K562 (cell line): ENCODE results near the gene ZNF335. TPM values are rescaled to one million over a fixed set of nuclear protein-coding genes. Genes with fewer than 3 reads are reported as not detected.

Source experiments
- ATAC-seq: fragments of 200-7000 bp; cut with Tn5 transposase; 3 replicates; pipeline ENCODE4 v1.9.1; 2020; ENCODE audit warnings: moderate library complexity
- BruUV-seq: library from RNA; stranded (reverse); fragments of 400-500 nt; replicated peaks from 2 replicates; lab custom pipeline; 2021; lab: Mats Ljungman, UMichigan
- CTCF ChIA-PET: fragments of 300-600 bp; formaldehyde crosslinking; extraction: SDS; loops from one replicate; lab custom pipeline; 2021; ENCODE audit warnings: low intra/inter-chr PET ratio; lab: Yijun Ruan, JAX
- POLR2A ChIA-PET: fragments of 300-600, 350-650 bp; sonication (Branson Sonifier 250); formaldehyde crosslinking; extraction: SDS; loops from one replicate; lab custom pipeline; 2021; ENCODE audit warnings: antibody characterized with exemption, inconsistent platforms; lab: Yijun Ruan, JAX
- DNase-seq, 4 experiments: peaks; one replicate each; pipeline versions ENCODE4 v3.0.0 to v3.0.0-alpha.2; 2011 to 2018; ENCODE audit warnings: low spot score in 3 of 4, mixed read lengths in 3 of 4; ENCODE audit errors: extremely low read depth in 1 of 4
- FAIRE-seq: peaks from 2 replicates; lab custom pipeline; 2011; peaks lifted over from hg19 to GRCh38; lab: Jason Lieb, UNC
- H2AFZ ChIP-seq: 2 replicates; pipeline ENCODE4 v1.6.0; 2011; ENCODE audit warnings: low read depth, low read length, control low read depth, inconsistent platforms
- H3K27ac ChIP-seq: fragments of 200-600 bp; 3 replicates; pipeline ENCODE4 v1.8.0; 2011; ENCODE audit warnings: low read depth, mild to moderate bottlenecking, control low read depth, inconsistent platforms, low read length, moderate library complexity, mixed read lengths; ENCODE audit errors: extremely low read depth
- H3K27me3 ChIP-seq, 2 experiments: fragments of 300-600 bp in 1 of 2; 2 replicates in 1 of 2; 3 replicates in 1 of 2; pipeline versions ENCODE4 v1.6.0 to v1.8.0; 2011; ENCODE audit warnings: inconsistent platforms in 2 of 2, low read length in 2 of 2, mild to moderate bottlenecking in 1 of 2, mixed read lengths in 1 of 2, moderate library complexity in 1 of 2; ENCODE audit not compliant: control insufficient read depth in 2 of 2, insufficient read depth in 2 of 2
- H3K36me3 ChIP-seq: fragments of 300-600 bp; 3 replicates; pipeline ENCODE4 v1.8.0; 2011; ENCODE audit warnings: mild to moderate bottlenecking, low read length, inconsistent platforms; ENCODE audit not compliant: control insufficient read depth, insufficient read depth
- H3K4me1 ChIP-seq, 2 experiments: fragments of 200-600 bp in 1 of 2; replicated peaks in 1 of 2; 2 replicates in 1 of 2; 3 replicates in 1 of 2; pipeline versions ENCODE4 v1.5.1 to v1.8.0; 2011; ENCODE audit warnings: inconsistent platforms in 2 of 2, low read length in 2 of 2, mild to moderate bottlenecking in 1 of 2, mixed read lengths in 1 of 2, moderate library complexity in 1 of 2; ENCODE audit not compliant: control insufficient read depth in 2 of 2, insufficient read depth in 2 of 2
- H3K4me2 ChIP-seq: 2 replicates; pipeline ENCODE4 v1.6.1; 2011; ENCODE audit warnings: low read length, control low read depth, inconsistent platforms, mixed read lengths; ENCODE audit not compliant: insufficient read depth
- H3K4me3 ChIP-seq: fragments of 200-600 bp; sonication (generic), shearing (Covaris generic); 2 replicates; pipeline ENCODE4 v1.5.1; 2016; ENCODE audit warnings: control low read depth, inconsistent platforms
- H3K79me2 ChIP-seq: fragments of 200-600 bp; 3 replicates; pipeline ENCODE4 v1.8.0; 2011; ENCODE audit warnings: low read length, inconsistent platforms; ENCODE audit not compliant: control insufficient read depth, insufficient read depth
- H3K9ac ChIP-seq, 2 experiments: 2 replicates each; pipeline versions ENCODE4 v1.6.0 to v1.6.1; 2011; ENCODE audit warnings: low read depth in 2 of 2, low read length in 2 of 2, control low read depth in 1 of 2, inconsistent platforms in 1 of 2, mild to moderate bottlenecking in 1 of 2, mixed read lengths in 1 of 2; ENCODE audit not compliant: insufficient read depth in 1 of 2
- H3K9me1 ChIP-seq: one replicate; pipeline ENCODE4 v1.6.0; 2011; ENCODE audit warnings: inconsistent platforms, mild to moderate bottlenecking, low read length, moderate library complexity; ENCODE audit not compliant: control insufficient read depth, insufficient read depth
- H3K9me3 ChIP-seq: replicated peaks from 2 replicates; pipeline ENCODE4 v1.5.1; 2011; ENCODE audit warnings: low read depth, low read length, inconsistent platforms; ENCODE audit not compliant: control insufficient read depth, insufficient read depth
- H4K20me1 ChIP-seq: replicated peaks from 2 replicates; pipeline ENCODE4 v1.6.1; 2011; ENCODE audit warnings: low read length, inconsistent platforms, mixed read lengths; ENCODE audit not compliant: control insufficient read depth, insufficient read depth
- MTA1 ChIP-seq: fragments of 450-650 bp; IDR thresholded peaks from 2 replicates; pipeline ENCODE4 v1.6.1; 2017; ENCODE audit warnings: borderline replicate concordance
- NRF1 ChIP-seq, 2 experiments: fragments of 450-650 bp; IDR thresholded peaks in 1 of 2; conservative IDR thresholded peaks in 1 of 2; 2 replicates each; pipeline ENCODE4 v1.6.1; 2014; ENCODE audit warnings: mild to moderate bottlenecking in 2 of 2
- RBM25 ChIP-seq: fragments of 200-400 bp; formaldehyde crosslinking; IDR thresholded peaks from 2 replicates; pipeline ENCODE4 v1.6.1; 2018; ENCODE audit warnings: low read length, low read depth, moderate library complexity; ENCODE audit not compliant: severe bottlenecking
- SRF ChIP-seq, 2 experiments: fragments of 250-450, 450-650 bp in 1 of 2; sonication (Bioruptor Pico) in 1 of 2; sonication (generic) in 1 of 2; formaldehyde crosslinking; IDR thresholded peaks; 2 replicates each; pipeline versions ENCODE4 v1.5.0 to v1.5.1; 2020 to 2022; ENCODE audit warnings: mild to moderate bottlenecking in 1 of 2, missing genetic modification reagents in 1 of 2
- ZBTB40 ChIP-seq, 2 experiments: fragments of 450-650 bp in 1 of 2; sonication (generic) in 1 of 2; formaldehyde crosslinking in 1 of 2; IDR thresholded peaks; 2 replicates each; pipeline versions ENCODE4 v1.7.1 to v1.9.0; 2016 to 2022; ENCODE audit warnings: inconsistent platforms in 1 of 2, mild to moderate bottlenecking in 1 of 2, missing genetic modification reagents in 1 of 2
- WGBS: fragments of 100-300 bp; shearing (Covaris generic); methylation state at CpG from one replicate; pipeline ENCODE4 v1.1.6; 2016; ENCODE audit warnings: low coverage, mixed read lengths; ENCODE audit not compliant: insufficient coverage; ENCODE audit errors: missing lambda C conversion rate; 5-methylcytosine and 5-hydroxymethylcytosine counted together
- in situ Hi-C: fragments of 300-500 bp; cut with MboI; formaldehyde crosslinking; loops from 4 replicates; pipeline ENCODE4 v1.15.0; 2018; ENCODE audit warnings: inconsistent platforms, mixed read lengths
- intact Hi-C: fragments of 100-400 bp; cut with micrococcal nuclease; formaldehyde crosslinking; loops from 2 replicates; pipeline ENCODE4 v1.14.2; 2022
- polyA plus RNA-seq, 8 experiments: library from polyadenylated mRNA; depleted of rRNA in 4 of 8; stranded (reverse) in 5 of 8; unstranded in 3 of 8; fragments of >200 nt; fragmentation: Nextera tagmentation in 2 of 8; fragmentation: Illumina TruSeq in 1 of 8; extraction: Ambion mirVana in 2 of 8; extraction: Trizol in 1 of 8; gene quantifications; 2 replicates each; pipeline versions ENCODE4 v1.2.1 to v1.2.3, GENCODE V29; 2011 to 2014; ENCODE audit warnings: inconsistent platforms in 1 of 8, missing spikeins in 1 of 8
- total RNA-seq, 7 experiments: library from RNA; depleted of rRNA in 6 of 7; stranded (reverse); fragments of >200 nt in 6 of 7; fragmentation: Illumina TruSeq in 2 of 7; extraction: Trizol in 2 of 7; gene quantifications; 2 replicates each; pipeline versions ENCODE4 v1.2.1 to v1.2.3, GENCODE V29; 2011 to 2021; ENCODE audit warnings: low replicate concordance in 1 of 7

ZNF335 gene
- total and polyA plus RNA-seq, 9 of the 15 experiments (the other 6 are each of a cell fraction or from before 2014, with no cell fraction given) = 0.39 to 16.0 (median 7.6) TPM

- POLR2A ChIA-PET = interaction anchor here (0.5 to 1.4 kb wide), 4 partner anchors 13 to 92 kb away, joined by 3 to 6 read pairs (median 4); no protein-coding TSS in a partner anchor
- ATAC-seq = no peak
- Histone ChIP-seq H3K27ac (no peak overlapping the region), H3K4me1 (peaks cover 0 to 37% of the 10 kb centered on the region in 2 experiments; a peak in 2 of 5 replicates), H3K36me3 (no peaks in the 10 kb centered on the region), H3K4me2 (peak overlapping the region; percentile 77), H2AFZ (peak overlapping the region; percentile 92), H3K79me2 (no peaks in the 10 kb centered on the region), H3K9ac (peak overlapping the region in 1 of 2 experiments; percentile 72; a peak in 2 of 4 replicates), H3K27me3 (peaks cover 6 to 17% of the 10 kb centered on the region in 2 experiments; a peak in 4 of 5 replicates), H3K9me3 (no peaks in the 10 kb centered on the region), H3K9me1 (no peaks in the 10 kb centered on the region)
- 16% methylated on average over 7 of the region's 7 CpGs for WGBS
- intact Hi-C loops = no loop called here
- in situ Hi-C loops = no loop called here
- no peak for DNase-seq
- no peak for FAIRE-seq
- no TSS peak for BruUV-seq
- CTCF ChIA-PET = interaction anchor here (0.6 to 2.2 kb wide), 7 partner anchors 8 to 334 kb away, joined by 3 to 18 read pairs (median 4); partner anchors contain the start of gene NCOA5
- TF ChIP-seq SRF (CRISPR knock-in tag; IDR thresholded peaks at IDR 0.05) (no peak), ZBTB40 (IDR thresholded peaks at IDR 0.05) (0 out of 2 replicates have a peak, but pooled peaks have one; percentile 1), ZBTB40 (CRISPR knock-in tag; IDR thresholded peaks at IDR 0.05) (no peak), NRF1 (conservative IDR thresholded peaks at IDR 0.05 in 1 of 2, IDR thresholded peaks at IDR 0.05 in 1 of 2) (0 out of 4 replicates have a peak, but pooled peaks of 1 of the 2 experiments have one; percentile 6), MTA1 (no peak), RBM25 (peak; percentile 15)
- TF ChIP-seq, all 486 proteins: peak for 3
- Histone ChIP-seq H4K20me1 (no peaks in the 10 kb centered on the region), H3K4me3 (no peak overlapping the region)
These were observed 42.8 kb upstream of the ZNF335 start for GRCh38 chr20:46014517-46015396.
